WTC11 (cell line): ENCODE data around the gene ADGRG3. TPM values are rescaled to one million over a fixed set of nuclear protein-coding genes. Genes with fewer than 3 reads are reported as not detected.

Source experiments
- ATAC-seq: fragments of 200-7000 bp; cut with Tn5 transposase; 2 replicates; pipeline ENCODE4 v1.10.0; 2021; ENCODE audit warnings: mild to moderate bottlenecking, moderate library complexity
- CTCF ChIA-PET: fragments of 300-600 bp; sonication (Branson Sonifier 250); formaldehyde crosslinking; loops from one replicate; lab custom pipeline; 2021; ENCODE audit warnings: antibody characterized with exemption; lab: Charles Lee
- POLR2A ChIA-PET: fragments of 350-600 bp; sonication (Branson Sonifier 250); formaldehyde crosslinking; loops from one replicate; lab custom pipeline; 2021; ENCODE audit warnings: antibody characterized with exemption; lab: Charles Lee
- DNase-seq: peaks from one replicate; pipeline ENCODE4 v3.0.0; 2021; ENCODE audit warnings: low spot score
- H3K27ac Mint-ChIP-seq: 2 replicates; pipeline ENCODE4 v1.8.0; 2021; ENCODE audit warnings: mixed read lengths
- H3K27me3 Mint-ChIP-seq: 2 replicates; pipeline ENCODE4 v1.8.0; 2021; ENCODE audit warnings: low read depth, mild to moderate bottlenecking, moderate library complexity, mixed read lengths
- H3K36me3 Mint-ChIP-seq: 2 replicates; pipeline ENCODE4 v1.8.0; 2021; ENCODE audit warnings: mixed read lengths
- H3K4me1 Mint-ChIP-seq: 2 replicates; pipeline ENCODE4 v1.8.0; 2022; ENCODE audit warnings: mixed read lengths
- H3K4me3 Mint-ChIP-seq: 2 replicates; pipeline ENCODE4 v1.8.0; 2021; ENCODE audit warnings: mild to moderate bottlenecking, moderate library complexity, mixed read lengths
- H3K9me3 Mint-ChIP-seq: 2 replicates; pipeline ENCODE4 v1.8.0; 2021; ENCODE audit warnings: mixed read lengths
- EMX1 ChIP-seq: fragments of 250-450 bp; sonication (Bioruptor Pico); IDR thresholded peaks from 2 replicates; pipeline ENCODE4 v1.8.0; 2021; ENCODE audit warnings: mild to moderate bottlenecking
- FOXK1 ChIP-seq: sonication (generic); formaldehyde crosslinking; IDR thresholded peaks from 2 replicates; pipeline ENCODE4 v1.8.0; 2022; ENCODE audit warnings: mild to moderate bottlenecking, moderate library complexity, missing genetic modification reagents
- FOXP1 ChIP-seq: sonication (generic); formaldehyde crosslinking; IDR thresholded peaks from 2 replicates; pipeline ENCODE4 v1.8.0; 2022; ENCODE audit warnings: missing genetic modification reagents, mild to moderate bottlenecking, moderate library complexity, borderline replicate concordance
- GABPB1 ChIP-seq: sonication (generic); formaldehyde crosslinking; IDR thresholded peaks from 2 replicates; pipeline ENCODE4 v1.8.1; 2023; ENCODE audit warnings: mild to moderate bottlenecking, missing genetic modification reagents
- HMGA2 ChIP-seq: fragments of 250-450 bp; sonication (Bioruptor Pico); IDR thresholded peaks from 2 replicates; pipeline ENCODE4 v1.4.0; 2021; ENCODE audit warnings: mild to moderate bottlenecking, moderate library complexity
- JAZF1 ChIP-seq: fragments of 250-450 bp; sonication (Bioruptor Pico); IDR thresholded peaks from 2 replicates; pipeline ENCODE4 v1.9.0; 2021; ENCODE audit warnings: moderate library complexity, mild to moderate bottlenecking, inconsistent platforms
- MYBL2 ChIP-seq: sonication (generic); formaldehyde crosslinking; IDR thresholded peaks from 2 replicates; pipeline ENCODE4 v1.8.1; 2023; ENCODE audit warnings: mild to moderate bottlenecking, moderate library complexity, missing genetic modification reagents
- NR3C1 ChIP-seq: sonication (generic); formaldehyde crosslinking; conservative IDR thresholded peaks from 2 replicates; pipeline ENCODE4 v1.8.1; 2023; ENCODE audit warnings: low read depth, mild to moderate bottlenecking, missing genetic modification reagents
- OVOL2 ChIP-seq: fragments of 250-450 bp; sonication (Bioruptor Pico); IDR thresholded peaks from 2 replicates; pipeline ENCODE4 v1.9.0; 2021; ENCODE audit warnings: mild to moderate bottlenecking, borderline replicate concordance
- PRRX2 ChIP-seq: fragments of 250-450 bp; sonication (Bioruptor Pico); IDR thresholded peaks from 2 replicates; pipeline ENCODE4 v1.8.0; 2021; ENCODE audit warnings: mild to moderate bottlenecking
- USF2 ChIP-seq: sonication (generic); formaldehyde crosslinking; IDR thresholded peaks from 2 replicates; pipeline ENCODE4 v1.8.1; 2023; ENCODE audit warnings: mild to moderate bottlenecking, missing genetic modification reagents, moderate library complexity
- ZNF121 ChIP-seq: sonication (generic); formaldehyde crosslinking; IDR thresholded peaks from 2 replicates; pipeline ENCODE4 v1.8.0; 2023; ENCODE audit warnings: missing genetic modification reagents
- ZNF263 ChIP-seq: sonication (generic); formaldehyde crosslinking; IDR thresholded peaks from 2 replicates; pipeline ENCODE4 v1.8.1; 2022; ENCODE audit warnings: low read depth, mild to moderate bottlenecking, moderate library complexity, missing genetic modification reagents
- ZNF423 ChIP-seq: fragments of 250-450 bp; sonication (Bioruptor Pico); IDR thresholded peaks from 2 replicates; pipeline ENCODE4 v2.1.2; 2022; ENCODE audit warnings: mild to moderate bottlenecking, moderate library complexity
- ZSCAN18 ChIP-seq: fragments of 250-450 bp; sonication (Bioruptor Pico); IDR thresholded peaks from 2 replicates; pipeline ENCODE4 v2.1.2; 2022; ENCODE audit warnings: mild to moderate bottlenecking, moderate library complexity
- total RNA-seq: library from RNA; stranded (reverse); gene quantifications from 3 replicates; pipeline ENCODE4 v1.2.3, GENCODE V29; 2021

The ADGRG3 gene
- total RNA-seq, 1 experiment from 2014 or later, result 0.44 TPM

GRCh38 chr16:57620335-57621231, 47.5 kb upstream of the ADGRG3 start:
- ATAC-seq (peak; percentile 21), DNase-seq (no peak)
- Mint-ChIP-seq H3K9me3 (no peaks in the 10 kb centered on the region), H3K36me3 (no peaks in the 10 kb centered on the region), H3K27me3 (no peaks in the 10 kb centered on the region), H3K27ac (no peak overlapping the region), H3K4me1 (peaks cover 26% of the 10 kb centered on the region), H3K4me3 (no peak overlapping the region)
- ChIA-PET CTCF (interaction anchor here (0.6 to 5.2 kb wide), 5 partner anchors 11 to 40 kb away, joined by 3 to 25 read pairs (median 7); no protein-coding TSS in a partner anchor), POLR2A (no interaction called here)
- TF ChIP-seq EMX1 (no peak), FOXP1 (CRISPR knock-in tag) (0 out of 2 replicates have a peak, but pooled peaks have one; percentile 45)

- DNase-seq (no peak), ATAC-seq (no peak)
- H3K4me3 Mint-ChIP-seq, result no peak overlapping the region
- no peak overlapping the region for H3K27ac Mint-ChIP-seq
- TF ChIP-seq GABPB1 (CRISPR knock-in tag), result peak; percentile 43; the same call in 1 of the 2 replicates
- TF ChIP-seq NR3C1 (CRISPR knock-in tag), result no peak
- H3K9me3 Mint-ChIP-seq, result no peaks in the 10 kb centered on the region
- ChIA-PET CTCF (interaction anchor here (0.7 to 5.2 kb wide), 5 partner anchors 22 to 46 kb away, joined by 3 to 25 read pairs (median 4); partner anchors contain the start of gene ADGRG3), POLR2A (interaction anchor here (0.7 kb wide), 2 partner anchors 15 to 189 kb away, joined by 4 to 6 read pairs; no protein-coding TSS in a partner anchor)
- no peaks in the 10 kb centered on the region for H3K36me3 Mint-ChIP-seq
- H3K27me3 Mint-ChIP-seq, result no peaks in the 10 kb centered on the region
- H3K4me1 Mint-ChIP-seq, result peaks cover 26% of the 10 kb centered on the region
Measured at GRCh38 chr16:57621521-57622271, 46.4 kb upstream of the ADGRG3 start.

- Mint-ChIP-seq H3K27me3 (no peaks in the 10 kb centered on the region), H3K36me3 (no peaks in the 10 kb centered on the region), H3K4me1 (peaks cover 30% of the 10 kb centered on the region), H3K27ac (no peak overlapping the region), H3K9me3 (no peaks in the 10 kb centered on the region), H3K4me3 (no peak overlapping the region)
- no peak for TF ChIP-seq MYBL2 (CRISPR knock-in tag)
- no peak for TF ChIP-seq ZNF423
- no peak for TF ChIP-seq ZSCAN18 (CRISPR knock-in tag)
- TF ChIP-seq FOXK1, result no peak
- TF ChIP-seq ZNF121, result no peak
- TF ChIP-seq PRRX2 (CRISPR knock-in tag), result no peak
- no peak for TF ChIP-seq JAZF1 (CRISPR knock-in tag)
- TF ChIP-seq ZNF263 (CRISPR knock-in tag), result no peak
- TF ChIP-seq USF2, result no peak
- no peak for TF ChIP-seq OVOL2 (CRISPR knock-in tag)
- no peak for TF ChIP-seq HMGA2 (CRISPR knock-in tag)
- ATAC-seq (no peak), DNase-seq (no peak)
- POLR2A ChIA-PET, result interaction anchor here (0.5 to 0.7 kb wide), 2 partner anchors 14 to 852 kb away, joined by 5 to 6 read pairs; no protein-coding TSS in a partner anchor
- CTCF ChIA-PET, result interaction anchor here (0.5 to 5.2 kb wide), 7 partner anchors 23 to 122 kb away, joined by 3 to 25 read pairs (median 4); partner anchors contain the start of gene ADGRG3
Measured at GRCh38 chr16:57622361-57623250, 45.5 kb upstream of the ADGRG3 start.
